Activated T-cell treated with anti-CD3 and anti-CD28 coated beads, Interleukin-2, amount 50 U/mL, for 72 hours (primary cell): ENCODE results near the gene BMP7. TPM values are rescaled to one million over a fixed set of nuclear protein-coding genes. Genes with fewer than 3 reads are reported as not detected.

Source experiments
- ATAC-seq, 2 donors: fragments of 150-1000 bp; cut with Tn5 transposase; replicated peaks in 1 of 2; 2 replicates each; pipeline ENCODE4 v1.10.0; 2021; ENCODE audit warnings: moderate library complexity in 2 of 2, mild to moderate bottlenecking in 1 of 2
- DNase-seq, 2 donors: peaks; one replicate each; pipeline ENCODE4 v3.0.0; 2021 to 2022; ENCODE audit warnings: mixed read lengths in 1 of 2
- H3K27ac Mint-ChIP-seq: one replicate; pipeline ENCODE4 v1.8.0; 2022; ENCODE audit warnings: mild to moderate bottlenecking, moderate library complexity, mixed read lengths
- H3K27me3 Mint-ChIP-seq: one replicate; pipeline ENCODE4 v1.8.0; 2022; ENCODE audit warnings: low read depth, mixed read lengths
- H3K36me3 Mint-ChIP-seq, 2 donors: one replicate each; pipeline ENCODE4 v1.8.0; 2022; ENCODE audit warnings: mixed read lengths in 2 of 2, mild to moderate bottlenecking in 1 of 2; ENCODE audit not compliant: insufficient read depth in 2 of 2
- H3K4me1 Mint-ChIP-seq: one replicate; pipeline ENCODE4 v1.8.0; 2022; ENCODE audit warnings: low read depth, mixed read lengths
- H3K4me3 Mint-ChIP-seq, 2 donors: one replicate each; pipeline ENCODE4 v1.8.0; 2022; ENCODE audit warnings: mild to moderate bottlenecking in 2 of 2, mixed read lengths in 2 of 2, moderate library complexity in 2 of 2
- H3K9me3 Mint-ChIP-seq, 2 donors: one replicate each; pipeline ENCODE4 v1.8.0; 2022; ENCODE audit warnings: mixed read lengths in 2 of 2
- total RNA-seq, 2 donors: library from RNA; stranded (reverse); gene quantifications; one replicate each; pipeline ENCODE4 v1.2.3, GENCODE V29; 2022

Gene BMP7
- total RNA-seq, 2 donors from 2014 or later = 0.31 to 0.39 TPM

DNA sequence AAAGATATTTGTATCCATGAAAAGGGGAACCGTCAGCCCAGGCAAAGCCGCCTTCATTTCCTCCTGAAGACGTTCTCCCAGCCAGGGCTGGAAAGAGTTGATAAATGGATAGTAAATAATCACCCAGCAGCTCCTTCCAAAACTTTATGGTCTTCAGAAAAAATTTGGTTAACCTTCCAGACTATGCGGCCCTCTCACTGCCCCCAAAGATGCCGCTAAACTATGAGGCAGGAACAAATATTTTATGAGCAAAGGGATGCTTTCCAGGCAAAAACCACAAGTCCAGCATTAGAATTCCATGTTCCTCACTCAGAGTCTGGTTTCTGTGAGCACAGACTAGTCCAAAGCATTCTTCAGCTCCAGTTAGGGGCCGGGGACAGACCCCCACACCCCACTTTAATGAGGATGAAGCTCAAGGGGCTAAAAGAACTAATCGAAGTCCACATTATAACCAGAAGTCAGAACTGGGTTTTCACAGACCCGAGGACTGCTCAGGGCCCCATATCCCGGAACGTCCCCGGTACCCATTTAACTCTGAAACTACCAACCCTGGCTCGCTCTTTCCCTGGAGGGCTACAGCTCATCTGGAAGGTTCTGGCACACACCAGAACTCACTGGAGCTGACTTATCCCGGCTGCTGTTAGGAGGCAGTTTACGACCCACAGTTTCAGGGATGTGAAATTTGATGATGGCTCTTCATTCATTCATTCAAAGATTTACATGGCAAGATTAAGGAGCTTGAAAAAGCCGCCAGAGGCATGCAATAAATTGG lies 29.4 kb downstream of the BMP7 start:
- Mint-ChIP-seq H3K4me3 (no peak overlapping the region), H3K4me1 (no peaks in the 10 kb centered on the region), H3K9me3 (no peaks in the 10 kb centered on the region), H3K36me3 (peaks cover 3 to 4% of the 10 kb centered on the region in 2 donors), H3K27me3 (peaks cover 42% of the 10 kb centered on the region), H3K27ac (no peak overlapping the region)
- DNase-seq (no peak), ATAC-seq (no peak)

DNA sequence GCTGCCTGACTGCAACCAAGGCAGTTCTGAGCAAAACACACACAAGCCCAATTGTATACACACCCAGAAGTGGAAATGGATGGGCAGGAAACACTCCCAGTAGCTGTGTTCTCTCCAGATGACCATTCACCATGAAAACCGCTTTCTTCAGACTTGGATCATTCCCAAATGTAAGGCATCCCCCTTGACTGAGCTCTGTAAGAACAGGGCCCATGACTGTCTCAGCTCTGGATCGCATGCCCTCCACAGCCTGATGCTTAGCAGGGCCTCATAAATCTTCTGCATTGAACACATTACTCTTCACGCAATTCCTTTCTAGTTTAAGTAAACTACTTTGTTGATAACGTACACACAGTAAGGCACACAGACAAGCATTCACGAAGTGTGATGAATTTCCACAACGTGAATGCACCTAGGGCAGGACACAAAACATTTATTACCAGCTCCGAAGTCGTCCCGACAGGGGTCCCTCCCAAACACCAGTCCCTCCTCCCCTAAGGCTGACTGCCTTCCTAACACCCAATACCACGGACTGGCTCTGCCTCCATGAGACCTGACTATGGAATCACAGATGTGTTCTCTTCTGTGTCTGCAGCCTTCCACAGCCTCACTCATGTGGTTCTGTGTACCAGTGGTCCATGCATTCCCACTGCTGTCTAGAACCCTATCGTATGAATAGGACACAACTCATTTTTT lies 31.7 kb downstream of the BMP7 start:
- no peak overlapping the region for H3K27ac Mint-ChIP-seq
- no peak overlapping the region for H3K4me3 Mint-ChIP-seq
- H3K4me1 Mint-ChIP-seq = no peaks in the 10 kb centered on the region
- H3K9me3 Mint-ChIP-seq = no peaks in the 10 kb centered on the region
- peaks cover 42% of the 10 kb centered on the region for H3K27me3 Mint-ChIP-seq
- ATAC-seq (no peak), DNase-seq (no peak)
- H3K36me3 Mint-ChIP-seq = peaks cover 0 to 3% of the 10 kb centered on the region in 2 donors

DNA sequence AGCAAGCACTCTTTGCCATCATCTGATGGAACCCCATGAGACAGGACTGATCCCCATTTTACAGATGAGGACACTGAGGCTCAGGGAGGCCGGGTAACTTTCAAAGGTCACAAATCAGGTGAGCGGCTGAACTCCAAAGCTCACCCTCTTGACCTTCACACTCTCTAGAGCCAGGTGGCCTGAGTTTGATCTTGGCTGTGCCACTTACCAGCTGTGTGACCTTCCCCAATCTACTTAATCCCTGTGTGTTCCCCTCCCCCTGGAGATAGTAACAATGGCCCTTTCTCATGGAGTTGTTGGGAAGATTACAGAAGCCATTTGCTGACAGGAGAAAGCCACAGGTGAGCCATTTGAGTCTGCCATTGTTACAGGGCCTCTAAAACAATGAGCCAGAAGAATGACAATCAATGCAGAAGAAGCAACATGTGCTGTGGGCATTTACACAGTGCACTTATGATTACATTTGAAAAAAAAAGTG lies 34.5 kb downstream of the BMP7 start:
- H3K27me3 Mint-ChIP-seq = peaks cover 29% of the 10 kb centered on the region
- no peaks in the 10 kb centered on the region for H3K4me1 Mint-ChIP-seq
- H3K27ac Mint-ChIP-seq = no peak overlapping the region
- H3K9me3 Mint-ChIP-seq = no peaks in the 10 kb centered on the region
- H3K36me3 Mint-ChIP-seq = no peaks in the 10 kb centered on the region
- DNase-seq (no peak), ATAC-seq (no peak)
- H3K4me3 Mint-ChIP-seq = no peak overlapping the region

DNA sequence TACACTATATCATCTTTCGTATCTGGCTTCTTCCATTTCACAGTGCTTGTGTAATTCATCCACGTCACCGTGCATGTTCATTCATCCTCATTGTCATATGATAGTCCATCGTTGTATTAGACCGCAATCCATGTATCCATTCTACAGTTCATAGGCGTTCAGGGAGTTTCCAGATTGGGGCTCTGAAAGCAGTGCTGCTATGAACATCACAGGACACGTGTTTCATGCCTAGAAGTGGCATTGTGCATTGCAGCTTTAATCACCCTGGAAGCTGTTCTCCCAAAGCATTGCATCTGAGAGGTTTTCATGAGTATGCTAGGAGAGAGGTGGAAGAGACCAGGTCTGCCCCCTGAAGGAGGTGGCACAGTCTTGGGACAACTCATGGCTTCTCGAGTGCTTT lies 35.3 kb downstream of the BMP7 start:
- ATAC-seq = no peak
- no peaks in the 10 kb centered on the region for H3K36me3 Mint-ChIP-seq

DNA sequence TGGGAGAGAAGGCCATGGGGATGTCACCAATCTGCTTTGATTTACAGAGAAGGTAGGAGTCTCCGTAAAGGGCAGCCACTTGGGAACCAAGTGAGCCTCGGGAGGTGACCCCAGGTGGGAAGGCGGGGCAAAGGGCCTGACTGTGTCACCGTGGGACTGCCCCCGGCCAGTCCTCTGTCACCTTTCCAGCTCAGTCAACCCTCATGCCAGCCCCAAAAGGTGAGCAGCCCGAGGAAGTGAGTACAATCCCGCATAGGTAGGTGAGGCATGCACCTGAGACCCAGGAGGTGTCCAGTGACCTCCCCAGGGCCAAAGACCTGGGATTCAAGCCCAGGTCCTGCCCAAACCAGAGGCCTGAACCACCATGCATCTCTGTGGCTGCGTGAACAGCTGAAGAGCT lies 36.2 kb downstream of the BMP7 start:
- no peak for DNase-seq
- H3K27me3 Mint-ChIP-seq = peaks cover 12% of the 10 kb centered on the region
- H3K36me3 Mint-ChIP-seq = no peaks in the 10 kb centered on the region
- no peak overlapping the region for H3K27ac Mint-ChIP-seq
- ATAC-seq = no peak
- no peak overlapping the region for H3K4me3 Mint-ChIP-seq
- H3K4me1 Mint-ChIP-seq = no peaks in the 10 kb centered on the region
- no peaks in the 10 kb centered on the region for H3K9me3 Mint-ChIP-seq

More for the DNA sequence above, 35.3 kb downstream of the BMP7 start:
- Mint-ChIP-seq H3K4me3 (no peak overlapping the region), H3K27me3 (peaks cover 21% of the 10 kb centered on the region), H3K9me3 (no peaks in the 10 kb centered on the region), H3K27ac (no peak overlapping the region), H3K4me1 (no peaks in the 10 kb centered on the region)
- DNase-seq = no peak

DNA sequence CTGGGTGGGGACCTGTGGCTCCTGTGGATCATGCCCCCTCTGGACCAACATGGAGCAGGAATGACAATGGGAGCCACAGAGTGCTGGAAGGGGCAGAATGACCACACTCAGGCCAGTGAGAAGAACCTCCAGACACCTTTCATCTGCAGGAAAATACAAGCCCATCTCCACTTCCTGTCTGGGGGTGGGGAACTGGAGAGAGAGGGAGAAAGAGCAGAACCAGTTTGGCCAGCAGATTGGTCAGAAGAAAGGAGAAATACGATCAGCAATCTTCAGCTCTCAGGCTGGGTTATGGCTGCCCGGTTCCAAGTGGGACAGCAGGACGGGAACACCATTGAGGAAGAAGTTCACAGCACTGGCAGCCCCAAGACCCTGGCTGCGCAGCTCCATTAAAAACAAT lies 37.0 kb downstream of the BMP7 start:
- Mint-ChIP-seq H3K9me3 (no peaks in the 10 kb centered on the region), H3K27me3 (peaks cover 5% of the 10 kb centered on the region), H3K4me1 (no peaks in the 10 kb centered on the region), H3K4me3 (no peak overlapping the region), H3K36me3 (no peaks in the 10 kb centered on the region), H3K27ac (no peak overlapping the region)
- DNase-seq (no peak), ATAC-seq (no peak)

DNA sequence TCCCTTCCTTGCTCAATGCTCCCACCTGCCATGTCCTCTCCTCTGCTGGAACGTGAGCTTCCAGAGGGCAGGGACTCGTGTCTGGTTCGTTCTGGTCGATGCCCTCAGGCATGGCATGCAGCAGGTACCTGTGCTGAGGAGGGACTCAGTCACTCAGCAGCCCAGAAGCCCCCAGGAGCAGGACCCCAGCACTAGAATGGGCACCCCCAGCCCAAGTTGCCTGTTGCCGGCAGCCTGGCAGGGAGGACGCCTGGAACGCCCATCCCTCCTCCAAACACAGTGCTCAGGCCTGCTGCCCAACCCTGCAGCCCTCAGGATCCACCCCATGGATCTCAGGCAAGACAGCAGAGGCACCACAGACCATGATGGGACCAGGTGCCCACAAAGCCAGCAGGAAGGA lies 40.6 kb downstream of the BMP7 start:
- ATAC-seq (no peak), DNase-seq (no peak)
- Mint-ChIP-seq H3K27me3 (peaks cover 5% of the 10 kb centered on the region), H3K4me1 (no peaks in the 10 kb centered on the region), H3K9me3 (no peaks in the 10 kb centered on the region), H3K4me3 (no peak overlapping the region), H3K36me3 (no peaks in the 10 kb centered on the region), H3K27ac (no peak overlapping the region)

DNA sequence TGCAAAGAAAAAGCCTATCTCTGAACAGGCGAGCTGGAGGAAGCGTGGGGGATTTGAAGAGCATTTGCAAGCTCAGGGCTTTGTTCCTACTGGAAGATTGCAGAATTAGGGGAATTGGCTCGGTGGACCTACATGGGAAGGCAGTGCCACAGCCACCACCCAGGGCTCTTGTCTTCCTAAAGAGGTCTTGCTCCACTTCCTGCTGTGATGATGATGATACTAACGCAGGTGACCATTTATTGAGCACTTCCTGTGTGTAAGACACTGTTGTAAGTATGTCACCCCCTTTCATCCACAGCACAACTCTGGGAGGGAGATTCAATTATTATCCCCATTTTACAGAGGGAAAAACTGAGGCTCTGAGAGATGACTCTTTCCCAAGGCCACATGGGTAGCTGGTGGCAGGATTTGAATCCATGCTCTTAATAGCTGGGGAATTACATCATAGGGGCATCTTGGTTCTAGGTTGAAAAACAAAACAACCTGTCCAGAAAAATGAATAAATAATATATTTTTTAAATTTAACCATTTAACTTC lies 41.2 kb downstream of the BMP7 start:
- peaks cover 10% of the 10 kb centered on the region for H3K27me3 Mint-ChIP-seq

DNA sequence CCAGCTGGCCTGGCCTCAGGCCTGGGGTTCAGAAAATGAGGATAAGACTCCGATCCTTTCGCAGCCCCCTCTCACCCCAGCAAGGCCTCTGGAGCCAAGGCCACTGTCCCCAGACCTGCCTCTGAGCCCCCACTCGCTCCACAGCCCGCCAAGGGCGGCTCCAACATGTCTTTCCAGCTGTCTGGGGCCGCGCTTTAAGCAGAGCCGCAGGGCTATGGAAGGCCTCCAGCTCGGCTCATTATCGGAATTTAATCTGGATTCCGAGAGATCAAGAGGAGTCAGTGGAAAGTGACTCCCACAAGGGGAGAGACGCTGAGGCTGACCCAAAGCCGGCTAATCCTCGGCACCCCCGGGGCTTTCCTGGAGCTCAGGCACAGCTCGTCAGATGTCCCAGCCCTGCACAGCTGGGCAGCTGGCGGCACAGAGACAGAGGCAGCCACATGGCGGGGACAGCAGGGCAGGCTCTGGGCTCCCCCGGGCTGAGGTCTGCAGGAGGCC lies 41.8 kb downstream of the BMP7 start:
- DNase-seq (no peak), ATAC-seq (no peak)
- Mint-ChIP-seq H3K27me3 (peaks cover 11% of the 10 kb centered on the region), H3K4me1 (no peaks in the 10 kb centered on the region), H3K4me3 (no peak overlapping the region), H3K27ac (no peak overlapping the region), H3K36me3 (no peaks in the 10 kb centered on the region), H3K9me3 (no peaks in the 10 kb centered on the region)

More for the DNA sequence above, 41.2 kb downstream of the BMP7 start:
- no peak for DNase-seq
- no peaks in the 10 kb centered on the region for H3K9me3 Mint-ChIP-seq
- no peak for ATAC-seq
- H3K4me1 Mint-ChIP-seq = no peaks in the 10 kb centered on the region
- no peaks in the 10 kb centered on the region for H3K36me3 Mint-ChIP-seq
- H3K4me3 Mint-ChIP-seq = no peak overlapping the region
- H3K27ac Mint-ChIP-seq = no peak overlapping the region

DNA sequence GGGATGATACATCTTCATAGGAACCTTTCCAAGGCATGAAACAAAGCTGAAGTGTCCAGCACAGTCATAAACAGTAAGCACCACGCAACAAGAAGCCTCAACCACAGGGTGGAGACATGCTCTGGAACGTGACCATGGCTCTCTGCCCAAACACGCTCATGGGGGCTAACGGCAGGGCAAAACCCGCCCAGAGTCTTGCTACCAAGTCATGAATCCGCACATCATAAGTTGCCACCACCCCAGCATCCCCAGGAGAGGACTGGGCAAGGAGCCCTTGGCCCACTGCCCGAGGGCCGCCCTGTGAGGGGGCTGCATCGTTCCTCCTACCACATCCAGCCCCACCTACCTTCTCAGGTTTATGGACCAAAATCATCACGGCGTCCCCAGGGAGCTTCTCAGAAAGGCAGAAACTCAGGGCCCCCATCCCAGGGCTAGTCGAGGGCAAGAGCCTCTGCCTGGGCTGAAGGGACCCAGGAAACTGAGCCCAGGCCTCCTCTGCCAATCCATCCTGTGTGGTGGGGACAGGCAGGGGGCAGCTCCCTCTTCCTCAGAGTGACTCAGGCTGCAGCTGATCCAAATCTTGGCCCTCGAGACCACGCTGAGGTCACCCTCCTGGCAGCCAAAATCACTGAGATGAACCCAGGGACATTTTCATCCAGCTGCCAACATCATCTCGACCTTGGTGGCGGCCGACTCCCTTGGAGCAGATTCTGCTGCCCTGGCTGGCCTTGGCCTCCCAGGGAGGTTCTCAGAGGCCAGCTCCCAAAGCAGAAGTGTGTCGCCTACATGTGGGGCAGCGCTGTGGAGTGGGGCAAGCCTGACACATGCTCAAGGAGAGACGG lies 42.6 kb downstream of the BMP7 start:
- no peaks in the 10 kb centered on the region for H3K36me3 Mint-ChIP-seq
- DNase-seq (no peak), ATAC-seq (no peak)
- no peaks in the 10 kb centered on the region for H3K4me1 Mint-ChIP-seq
- no peak overlapping the region for H3K27ac Mint-ChIP-seq
- no peaks in the 10 kb centered on the region for H3K9me3 Mint-ChIP-seq
- H3K27me3 Mint-ChIP-seq = peaks cover 11% of the 10 kb centered on the region
- no peak overlapping the region for H3K4me3 Mint-ChIP-seq

DNA sequence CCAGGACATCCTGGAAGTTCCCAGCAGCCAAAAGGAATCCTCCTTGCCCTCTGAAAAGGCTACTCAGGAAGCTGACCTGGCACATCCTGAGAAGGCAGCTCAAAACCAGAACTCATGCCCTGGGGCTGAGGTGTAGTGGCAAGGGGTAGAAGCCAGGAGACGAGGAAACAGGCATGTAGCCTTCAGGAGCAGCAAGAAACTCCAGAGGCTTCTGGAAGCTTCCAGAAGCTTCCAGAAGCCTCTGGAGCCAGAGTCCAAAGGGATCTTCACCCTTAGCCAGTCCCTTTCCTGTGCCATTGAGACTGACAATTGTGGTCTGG lies 43.9 kb downstream of the BMP7 start:
- Mint-ChIP-seq H3K9me3 (no peaks in the 10 kb centered on the region), H3K36me3 (no peaks in the 10 kb centered on the region), H3K27ac (no peak overlapping the region), H3K4me3 (no peak overlapping the region), H3K27me3 (peaks cover 11% of the 10 kb centered on the region), H3K4me1 (no peaks in the 10 kb centered on the region)
- ATAC-seq (no peak), DNase-seq (no peak)

DNA sequence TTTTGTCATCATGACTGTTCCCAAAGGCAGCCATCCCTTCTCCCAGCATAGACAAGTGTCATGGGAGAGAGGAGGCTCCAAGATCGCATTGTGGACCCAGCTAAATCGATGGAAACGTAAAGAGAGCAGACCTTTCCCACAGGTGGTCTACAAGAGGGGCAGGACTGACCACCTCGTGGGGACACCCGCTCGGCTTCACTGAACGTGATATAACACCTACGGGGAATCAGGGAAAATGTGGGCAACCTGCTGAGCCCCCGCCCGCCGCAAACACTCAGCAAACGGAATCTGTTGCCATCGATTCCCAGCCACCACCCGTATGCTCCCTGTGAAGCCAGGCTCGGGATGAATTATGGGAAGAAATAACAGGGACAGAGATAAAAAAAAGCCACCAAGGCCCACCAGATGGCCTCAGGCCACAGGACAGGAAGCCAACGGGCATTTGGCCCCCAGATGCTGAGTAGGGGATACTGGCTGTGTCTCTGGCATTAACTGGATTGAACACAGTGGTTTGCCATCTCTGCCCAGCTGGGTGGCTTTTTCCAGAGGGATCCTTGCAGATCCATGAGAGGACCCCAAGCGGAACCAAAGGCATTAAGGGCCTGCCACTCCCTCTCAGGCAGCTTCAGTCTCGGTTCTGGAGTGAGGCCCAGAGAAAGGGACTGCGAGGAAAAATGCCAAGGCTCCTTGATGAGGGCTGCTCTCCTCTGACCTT lies 44.4 kb downstream of the BMP7 start:
- no peaks in the 10 kb centered on the region for H3K9me3 Mint-ChIP-seq
- ATAC-seq (no peak), DNase-seq (no peak)
- peaks cover 11% of the 10 kb centered on the region for H3K27me3 Mint-ChIP-seq
- H3K36me3 Mint-ChIP-seq = no peaks in the 10 kb centered on the region
- H3K27ac Mint-ChIP-seq = no peak overlapping the region
- H3K4me1 Mint-ChIP-seq = no peaks in the 10 kb centered on the region
- no peak overlapping the region for H3K4me3 Mint-ChIP-seq
